Transverse colon (tissue), 4 donors: ENCODE data around the gene BFAR. TPM values are rescaled to one million over a fixed set of nuclear protein-coding genes. Genes with fewer than 3 reads are reported as not detected.

Source experiments
- DNase-seq: peaks from one replicate; pipeline ENCODE4 v3.0.0-alpha.2; 2019
- H3K27ac ChIP-seq, 4 donors: fragments of 200-600 bp; sonication (generic); 2 replicates each; pipeline ENCODE4 v1.5.1; 2016 to 2018; ENCODE audit warnings: inconsistent platforms in 4 of 4
- H3K27me3 ChIP-seq: fragments of 200-600 bp; sonication (generic); 2 replicates; pipeline ENCODE4 v1.5.1; 2017; ENCODE audit warnings: inconsistent platforms
- H3K36me3 ChIP-seq, 4 donors: fragments of 200-600 bp; sonication (generic); 2 replicates each; pipeline ENCODE4 v1.5.1; 2017 to 2019; ENCODE audit warnings: inconsistent platforms in 4 of 4
- H3K4me1 ChIP-seq, 4 donors: fragments of 200-600 bp; sonication (generic); 2 replicates each; pipeline ENCODE4 v1.5.1; 2017 to 2020; ENCODE audit warnings: inconsistent platforms in 4 of 4
- H3K4me3 ChIP-seq, 4 donors: fragments of 200-600 bp; sonication (generic); 1 replicate in 1 of 4; 2 replicates in 3 of 4; pipeline versions ENCODE4 v1.5.1 to v1.6.1; 2017 to 2019; ENCODE audit warnings: inconsistent platforms in 4 of 4
- H3K9me3 ChIP-seq, 2 donors: fragments of 200-600 bp; sonication (generic); 2 replicates each; pipeline ENCODE4 v1.5.1; 2017 to 2019; ENCODE audit warnings: inconsistent platforms in 2 of 2
- EP300 ChIP-seq: sonication (generic); formaldehyde crosslinking; IDR thresholded peaks from one replicate; pipeline ENCODE4 v1.6.1; 2017; ENCODE audit warnings: antibody characterized with exemption, low read depth
- POLR2A ChIP-seq: fragments of 450-650 bp; IDR thresholded peaks from one replicate; pipeline ENCODE4 v1.6.1; 2016; ENCODE audit warnings: antibody characterized with exemption, mild to moderate bottlenecking, moderate library complexity
- POLR2AphosphoS5 ChIP-seq, 3 donors: sonication (generic); formaldehyde crosslinking; IDR thresholded peaks; one replicate each; pipeline ENCODE4 v1.6.1; 2016; ENCODE audit warnings: antibody characterized with exemption in 3 of 3
- WGBS, 2 donors: methylation state at CpG; one replicate each; pipeline ENCODE4 v1.1.5; 2018; ENCODE audit warnings: low coverage in 1 of 2; 5-methylcytosine and 5-hydroxymethylcytosine counted together
- in situ Hi-C, 4 donors: fragments of 200-750 bp; cut with MboI; loops; one replicate each; pipeline versions ENCODE4 v1.15.0 to v1.15.1; 2017; ENCODE audit warnings: low sequenced_read_pairs in 3 of 4, low pct_ligation_motif_present in 1 of 4, low pct_unique_long_range_greater_than_20kb in 1 of 4
- intact Hi-C: fragments of 100-400 bp; cut with DNase I; formaldehyde crosslinking; loops from one replicate; pipeline ENCODE4 v1.15.1; 2023; ENCODE audit warnings: low total_unique reads
- total RNA-seq, 4 donors: library from RNA; depleted of rRNA; stranded (reverse); fragments of >200 nt; gene quantifications; one replicate each; pipeline ENCODE4 v1.1.0, GENCODE V29; 2016
- TF ChIP-seq, protein P1 (sequence below), 5 experiments: fragments of 200-600 bp in 3 of 5; fragments of 450-650 bp in 2 of 5; sonication (generic) in 3 of 5; IDR thresholded peaks; 1 replicate in 2 of 5; 2 replicates in 3 of 5; pipeline ENCODE4 v1.5.1; 2016 to 2017; ENCODE audit warnings: antibody characterized with exemption in 5 of 5, inconsistent platforms in 3 of 5, mild to moderate bottlenecking in 2 of 5, moderate library complexity in 1 of 5

The BFAR gene
- total RNA-seq, 4 donors from 2014 or later = 42.2 to 72.7 (median 56.2) TPM

GRCh38 chr16:14667347-14668266, 34.9 kb downstream of the BFAR start:
- in situ Hi-C loops (no loop called here), intact Hi-C loops (no loop called here)
- no peaks in the 10 kb centered on the region for H3K27me3 ChIP-seq
- peaks cover 4 to 44% (median 34%) of the 10 kb centered on the region in 4 donors for H3K4me1 ChIP-seq
- WGBS, 2 donors = 79 to 83% methylated on average over 2 to 16 of the region's 16 CpGs
- peaks cover 0 to 41% (median 19%) of the 10 kb centered on the region in 4 donors for H3K36me3 ChIP-seq
- DNase-seq = peak; percentile 20
- no peak for TF ChIP-seq POLR2AphosphoS5 (IDR thresholded peaks at IDR 0.05)
- TF ChIP-seq EP300 = no peak
- TF ChIP-seq POLR2A = no peak
- TF ChIP-seq, protein P1, sequence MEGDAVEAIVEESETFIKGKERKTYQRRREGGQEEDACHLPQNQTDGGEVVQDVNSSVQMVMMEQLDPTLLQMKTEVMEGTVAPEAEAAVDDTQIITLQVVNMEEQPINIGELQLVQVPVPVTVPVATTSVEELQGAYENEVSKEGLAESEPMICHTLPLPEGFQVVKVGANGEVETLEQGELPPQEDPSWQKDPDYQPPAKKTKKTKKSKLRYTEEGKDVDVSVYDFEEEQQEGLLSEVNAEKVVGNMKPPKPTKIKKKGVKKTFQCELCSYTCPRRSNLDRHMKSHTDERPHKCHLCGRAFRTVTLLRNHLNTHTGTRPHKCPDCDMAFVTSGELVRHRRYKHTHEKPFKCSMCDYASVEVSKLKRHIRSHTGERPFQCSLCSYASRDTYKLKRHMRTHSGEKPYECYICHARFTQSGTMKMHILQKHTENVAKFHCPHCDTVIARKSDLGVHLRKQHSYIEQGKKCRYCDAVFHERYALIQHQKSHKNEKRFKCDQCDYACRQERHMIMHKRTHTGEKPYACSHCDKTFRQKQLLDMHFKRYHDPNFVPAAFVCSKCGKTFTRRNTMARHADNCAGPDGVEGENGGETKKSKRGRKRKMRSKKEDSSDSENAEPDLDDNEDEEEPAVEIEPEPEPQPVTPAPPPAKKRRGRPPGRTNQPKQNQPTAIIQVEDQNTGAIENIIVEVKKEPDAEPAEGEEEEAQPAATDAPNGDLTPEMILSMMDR (IDR thresholded peaks at IDR 0.05) = no peak
- H3K27ac ChIP-seq = peak overlapping the region; percentile 72 to 85 (median 80)
- no peaks in the 10 kb centered on the region for H3K9me3 ChIP-seq
- H3K4me3 ChIP-seq = no peak overlapping the region

DNA sequence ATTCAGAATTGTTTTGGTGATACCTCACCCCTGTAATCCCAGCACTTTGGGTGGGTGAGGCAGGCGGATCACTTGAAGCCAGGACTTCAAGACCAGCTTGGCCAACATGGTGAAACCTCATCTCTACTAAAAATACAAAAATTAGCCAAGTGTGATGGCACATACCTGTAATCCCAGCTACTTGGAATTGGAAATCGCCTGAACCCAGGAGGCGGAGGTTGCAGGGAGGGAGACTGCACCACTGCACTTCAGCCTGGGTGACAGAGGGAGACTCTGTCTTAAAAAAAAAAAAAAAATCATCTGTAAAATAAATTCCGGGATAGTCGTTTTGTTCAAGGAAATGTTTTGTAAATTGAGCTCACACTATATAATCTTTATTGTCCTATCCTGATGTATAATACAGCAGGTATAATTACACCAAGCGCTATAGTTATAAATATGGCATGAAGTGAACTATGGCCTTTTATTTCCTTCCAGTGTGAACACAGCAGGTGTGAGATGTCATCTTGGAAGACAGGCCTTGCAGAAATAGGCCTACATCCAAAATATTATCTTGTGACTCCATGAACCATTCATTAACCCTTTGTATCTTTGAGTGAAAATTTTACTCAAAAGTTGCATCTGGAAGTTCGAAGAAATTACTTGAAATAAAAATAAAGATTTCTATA, 35.9 kb downstream of the BFAR start:
- Histone ChIP-seq H3K27me3 (no peaks in the 10 kb centered on the region), H3K4me1 (peaks cover 4 to 52% (median 38%) of the 10 kb centered on the region in 4 donors), H3K9me3 (no peaks in the 10 kb centered on the region), H3K27ac (peak overlapping the region; percentile 72 to 85 (median 80)), H3K36me3 (peaks cover 0 to 30% (median 14%) of the 10 kb centered on the region in 4 donors), H3K4me3 (no peak overlapping the region)
- peak; percentile 32 for DNase-seq
- intact Hi-C loops (no loop called here), in situ Hi-C loops (no loop called here)
- WGBS, 2 donors = 51 to 56% methylated on average over 4 to 7 of the region's 7 CpGs
- TF ChIP-seq POLR2A (peak; percentile 19), EP300 (no peak), POLR2AphosphoS5 (IDR thresholded peaks at IDR 0.05) (peak in 2 of 3 donors; percentile 58 to 77)
- TF ChIP-seq, protein P1 (IDR thresholded peaks at IDR 0.05) = no peak

DNA sequence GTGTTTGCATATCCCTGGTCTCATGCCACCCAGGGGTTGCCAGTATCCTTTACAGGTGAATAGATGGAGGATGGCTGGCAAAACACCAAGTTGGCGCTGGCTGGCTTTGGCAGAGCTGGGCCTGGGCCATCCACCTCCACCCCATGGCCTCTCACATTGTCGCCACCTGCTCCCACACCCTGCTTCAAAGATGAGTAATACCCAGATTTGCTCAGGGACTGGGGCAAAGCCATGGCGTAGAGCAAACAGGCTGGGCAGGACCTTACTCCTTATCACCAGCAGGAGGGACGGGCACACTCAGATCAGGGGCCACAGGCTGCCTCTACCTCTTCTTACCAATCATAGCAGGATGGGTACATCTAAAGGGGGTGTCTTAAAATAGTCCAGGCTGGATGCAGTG, 37.0 kb downstream of the BFAR start:
- H3K4me1 ChIP-seq = peaks cover 4 to 52% (median 38%) of the 10 kb centered on the region in 4 donors
- peak in 2 of 3 donors; percentile 69 to 77 for TF ChIP-seq POLR2AphosphoS5 (IDR thresholded peaks at IDR 0.05)
- TF ChIP-seq EP300 = no peak
- TF ChIP-seq, protein P1 (IDR thresholded peaks at IDR 0.05) = peak; percentile 14 to 86 (median 43)
- peak; percentile 22 for TF ChIP-seq POLR2A
- H3K4me3 ChIP-seq = no peak overlapping the region
- H3K27ac ChIP-seq = peak overlapping the region; percentile 63 to 85 (median 80)
- intact Hi-C loops (no loop called here), in situ Hi-C loops (no loop called here)
- 60% methylated on average over 4 of the region's 4 CpGs; no CpG with 5 or more reads in 1 of the 2 donors for WGBS, 2 donors
- no peaks in the 10 kb centered on the region for H3K9me3 ChIP-seq
- peak; percentile 90 for DNase-seq
- no peaks in the 10 kb centered on the region for H3K27me3 ChIP-seq
- H3K36me3 ChIP-seq = peaks cover 0 to 21% (median 8%) of the 10 kb centered on the region in 4 donors

DNA sequence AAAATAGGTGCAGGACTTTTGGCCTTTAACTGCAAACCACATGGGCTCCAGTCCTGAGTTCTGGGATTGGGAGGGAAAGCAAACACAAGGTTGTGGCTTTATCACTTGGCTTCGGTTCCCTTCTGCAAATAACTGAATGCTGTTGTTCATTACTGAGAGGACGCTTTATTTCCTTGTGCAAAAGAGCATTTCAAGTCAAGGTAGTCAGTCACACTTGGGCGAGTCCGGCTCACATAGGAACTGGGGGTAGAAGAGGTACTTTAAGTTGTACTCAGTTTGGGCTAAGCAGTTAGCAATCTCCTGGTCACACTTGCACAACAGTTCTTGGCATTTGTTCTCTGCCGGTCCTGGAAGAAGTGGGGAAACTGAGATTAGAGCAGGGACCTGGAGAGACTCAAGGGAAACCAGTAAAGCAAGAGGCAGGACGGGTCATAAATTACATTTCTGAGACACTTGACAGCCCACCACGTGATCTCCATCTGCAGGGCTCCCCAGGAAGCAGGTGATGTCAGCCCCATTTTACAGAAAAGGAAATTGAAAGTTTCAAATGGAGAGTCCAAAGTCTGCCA, 39.7 kb downstream of the BFAR start:
- in situ Hi-C loops (no loop called here), intact Hi-C loops (no loop called here)
- H3K4me1 ChIP-seq = peaks cover 4 to 49% (median 34%) of the 10 kb centered on the region in 4 donors
- H3K9me3 ChIP-seq = no peaks in the 10 kb centered on the region
- H3K36me3 ChIP-seq = no peaks in the 10 kb centered on the region
- WGBS, 2 donors = 33 to 40% methylated on average over 1 to 7 of the region's 7 CpGs
- H3K27me3 ChIP-seq = no peaks in the 10 kb centered on the region
- TF ChIP-seq POLR2AphosphoS5 (IDR thresholded peaks at IDR 0.05) (peak in 2 of 3 donors; percentile 35 to 39), POLR2A (no peak)
- peak; percentile 39 for DNase-seq
- H3K27ac ChIP-seq = peak overlapping the region; percentile 63 to 85 (median 76)
- no peak overlapping the region for H3K4me3 ChIP-seq
